Measurements from ENCODE around the gene PPP2R2D.

DNA sequence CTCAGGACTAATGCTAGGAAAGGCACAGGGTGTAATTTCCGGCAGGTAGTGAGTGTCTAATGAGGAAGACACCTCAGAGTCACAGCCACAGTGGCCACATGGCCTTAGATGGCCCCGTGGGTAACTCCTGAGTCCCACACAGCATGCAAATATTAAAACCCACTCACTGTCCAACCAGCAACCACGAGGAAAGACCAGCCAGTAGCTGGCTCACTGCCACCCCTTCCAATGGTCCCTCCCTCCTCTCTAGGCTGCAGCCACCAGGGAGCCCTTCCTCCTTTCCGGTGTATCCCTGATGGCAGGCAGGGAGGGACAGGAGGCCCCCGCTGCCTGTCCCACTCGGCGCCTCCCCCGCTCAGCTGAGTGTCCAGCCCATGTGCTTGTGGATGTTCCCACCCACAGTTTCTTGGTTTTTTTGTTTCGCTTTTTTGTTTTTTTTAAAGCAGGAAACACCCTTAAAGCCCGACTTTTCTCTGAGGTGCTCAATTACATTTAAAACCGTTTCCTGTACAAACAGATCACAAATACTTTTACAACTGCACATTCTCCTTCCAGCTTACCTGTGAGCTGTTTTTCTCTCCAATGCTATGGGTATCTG, 71.8 kb downstream of the PPP2R2D start:
- TF ChIP-seq, protein P1, sequence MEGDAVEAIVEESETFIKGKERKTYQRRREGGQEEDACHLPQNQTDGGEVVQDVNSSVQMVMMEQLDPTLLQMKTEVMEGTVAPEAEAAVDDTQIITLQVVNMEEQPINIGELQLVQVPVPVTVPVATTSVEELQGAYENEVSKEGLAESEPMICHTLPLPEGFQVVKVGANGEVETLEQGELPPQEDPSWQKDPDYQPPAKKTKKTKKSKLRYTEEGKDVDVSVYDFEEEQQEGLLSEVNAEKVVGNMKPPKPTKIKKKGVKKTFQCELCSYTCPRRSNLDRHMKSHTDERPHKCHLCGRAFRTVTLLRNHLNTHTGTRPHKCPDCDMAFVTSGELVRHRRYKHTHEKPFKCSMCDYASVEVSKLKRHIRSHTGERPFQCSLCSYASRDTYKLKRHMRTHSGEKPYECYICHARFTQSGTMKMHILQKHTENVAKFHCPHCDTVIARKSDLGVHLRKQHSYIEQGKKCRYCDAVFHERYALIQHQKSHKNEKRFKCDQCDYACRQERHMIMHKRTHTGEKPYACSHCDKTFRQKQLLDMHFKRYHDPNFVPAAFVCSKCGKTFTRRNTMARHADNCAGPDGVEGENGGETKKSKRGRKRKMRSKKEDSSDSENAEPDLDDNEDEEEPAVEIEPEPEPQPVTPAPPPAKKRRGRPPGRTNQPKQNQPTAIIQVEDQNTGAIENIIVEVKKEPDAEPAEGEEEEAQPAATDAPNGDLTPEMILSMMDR (IDR thresholded peaks at IDR 0.05), result no peak
- no peak for TF ChIP-seq POLR2A (IDR thresholded peaks at IDR 0.05)
- TF ChIP-seq EP300 (IDR thresholded peaks at IDR 0.05), result no peak

Measured in stomach (tissue), 4 donors.